ENCODE data around the gene EPAS1.

EPAS1 gene

DNA sequence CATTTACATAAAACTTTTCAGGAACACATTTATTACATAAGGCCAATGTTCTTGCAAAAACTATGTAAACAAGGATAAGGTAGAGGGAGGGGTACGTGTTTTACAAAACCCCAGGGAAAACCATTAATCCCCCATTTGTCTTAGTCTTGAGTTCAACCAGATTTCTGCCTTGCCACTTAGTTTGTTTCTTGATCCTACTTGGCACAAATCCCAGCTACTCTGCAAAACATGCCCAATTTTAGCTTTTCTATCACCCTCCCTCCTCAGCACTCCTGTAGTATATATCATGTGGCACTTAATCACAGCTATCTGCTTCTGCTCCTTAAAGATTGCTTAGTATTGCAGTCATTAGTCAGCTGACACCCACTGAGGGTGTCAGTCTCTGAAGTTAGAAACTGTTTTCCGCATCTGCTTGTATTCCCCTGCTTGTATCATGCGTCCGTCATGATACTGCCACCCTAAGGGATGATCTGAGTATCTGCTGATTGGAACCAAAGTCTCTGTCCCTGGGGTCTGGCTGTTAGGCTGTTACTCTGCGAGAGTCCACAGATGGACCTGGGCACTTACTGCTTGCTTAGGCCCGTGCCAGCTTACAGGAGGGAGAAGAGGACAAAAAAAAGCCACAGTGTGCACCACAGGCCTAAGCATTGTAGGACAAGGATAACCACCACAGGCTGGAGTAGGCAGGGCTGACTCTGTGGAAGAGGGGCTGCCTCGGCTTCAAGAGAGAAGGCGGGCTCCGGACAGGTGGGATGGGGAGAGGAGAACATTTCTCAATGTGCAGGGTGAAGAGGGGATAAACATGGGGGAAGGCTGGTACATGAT, 82.2 kb downstream of the EPAS1 start:
- DNase-seq (ENCODE audit: low spot score) = no peak

DNA sequence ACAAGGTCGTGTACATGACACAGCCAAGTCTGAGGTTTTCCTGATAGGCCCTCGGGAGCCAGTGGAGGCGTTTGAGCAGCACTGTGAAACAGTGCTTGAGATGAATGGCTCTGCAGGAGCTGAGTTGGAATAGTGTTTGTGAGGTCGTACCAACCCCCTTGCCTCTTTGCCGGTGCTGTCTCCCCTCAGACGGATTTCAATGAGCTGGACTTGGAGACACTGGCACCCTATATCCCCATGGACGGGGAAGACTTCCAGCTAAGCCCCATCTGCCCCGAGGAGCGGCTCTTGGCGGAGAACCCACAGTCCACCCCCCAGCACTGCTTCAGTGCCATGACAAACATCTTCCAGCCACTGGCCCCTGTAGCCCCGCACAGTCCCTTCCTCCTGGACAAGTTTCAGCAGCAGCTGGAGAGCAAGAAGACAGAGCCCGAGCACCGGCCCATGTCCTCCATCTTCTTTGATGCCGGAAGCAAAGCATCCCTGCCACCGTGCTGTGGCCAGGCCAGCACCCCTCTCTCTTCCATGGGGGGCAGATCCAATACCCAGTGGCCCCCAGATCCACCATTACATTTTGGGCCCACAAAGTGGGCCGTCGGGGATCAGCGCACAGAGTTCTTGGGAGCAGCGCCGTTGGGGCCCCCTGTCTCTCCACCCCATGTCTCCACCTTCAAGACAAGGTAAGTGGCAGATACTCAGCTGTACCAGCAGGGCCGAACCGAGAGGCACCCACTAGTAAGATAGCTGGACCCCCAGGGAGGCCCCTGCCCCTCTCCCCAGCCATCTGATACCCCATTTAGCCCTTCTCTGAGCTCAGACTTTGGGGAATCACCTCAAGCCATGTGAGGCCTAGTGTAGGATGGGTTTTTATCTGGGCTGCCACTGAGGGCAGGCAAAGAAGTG, 83.1 kb downstream of the EPAS1 start:
- TF ChIP-seq, protein P1, sequence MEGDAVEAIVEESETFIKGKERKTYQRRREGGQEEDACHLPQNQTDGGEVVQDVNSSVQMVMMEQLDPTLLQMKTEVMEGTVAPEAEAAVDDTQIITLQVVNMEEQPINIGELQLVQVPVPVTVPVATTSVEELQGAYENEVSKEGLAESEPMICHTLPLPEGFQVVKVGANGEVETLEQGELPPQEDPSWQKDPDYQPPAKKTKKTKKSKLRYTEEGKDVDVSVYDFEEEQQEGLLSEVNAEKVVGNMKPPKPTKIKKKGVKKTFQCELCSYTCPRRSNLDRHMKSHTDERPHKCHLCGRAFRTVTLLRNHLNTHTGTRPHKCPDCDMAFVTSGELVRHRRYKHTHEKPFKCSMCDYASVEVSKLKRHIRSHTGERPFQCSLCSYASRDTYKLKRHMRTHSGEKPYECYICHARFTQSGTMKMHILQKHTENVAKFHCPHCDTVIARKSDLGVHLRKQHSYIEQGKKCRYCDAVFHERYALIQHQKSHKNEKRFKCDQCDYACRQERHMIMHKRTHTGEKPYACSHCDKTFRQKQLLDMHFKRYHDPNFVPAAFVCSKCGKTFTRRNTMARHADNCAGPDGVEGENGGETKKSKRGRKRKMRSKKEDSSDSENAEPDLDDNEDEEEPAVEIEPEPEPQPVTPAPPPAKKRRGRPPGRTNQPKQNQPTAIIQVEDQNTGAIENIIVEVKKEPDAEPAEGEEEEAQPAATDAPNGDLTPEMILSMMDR (IDR thresholded peaks at IDR 0.05; ENCODE audit: extremely low read depth, missing control alignments) = no peak
- no peak for DNase-seq (ENCODE audit: low spot score)

More for the DNA sequence above, 82.2 kb downstream of the EPAS1 start:
- TF ChIP-seq, protein P1 (IDR thresholded peaks at IDR 0.05; ENCODE audit: extremely low read depth, missing control alignments) = no peak

DNA sequence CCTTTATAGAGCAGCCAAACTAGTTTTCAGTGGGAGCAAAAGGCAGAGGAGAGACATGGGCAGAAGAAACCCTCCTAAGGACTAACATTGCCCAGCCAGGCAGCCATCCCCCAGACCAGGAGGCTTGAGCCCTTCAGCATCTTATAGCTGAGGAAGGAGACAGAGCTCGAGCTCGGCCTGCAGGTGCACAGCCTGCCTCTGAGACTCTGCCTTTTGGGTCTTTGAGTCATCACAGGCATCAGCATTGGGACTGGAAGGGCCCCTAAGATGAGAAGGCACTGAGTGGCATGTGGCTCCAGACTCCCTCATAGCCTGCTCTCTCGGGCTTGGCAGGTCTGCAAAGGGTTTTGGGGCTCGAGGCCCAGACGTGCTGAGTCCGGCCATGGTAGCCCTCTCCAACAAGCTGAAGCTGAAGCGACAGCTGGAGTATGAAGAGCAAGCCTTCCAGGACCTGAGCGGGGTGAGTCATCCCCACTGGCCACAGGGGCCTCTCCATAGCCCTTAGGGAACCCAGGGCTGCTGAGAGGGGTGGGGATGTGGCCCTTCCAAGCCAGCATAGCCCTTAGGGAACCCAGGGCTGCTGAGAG, 84.1 kb downstream of the EPAS1 start:
- TF ChIP-seq, protein P1 (IDR thresholded peaks at IDR 0.05; ENCODE audit: extremely low read depth, missing control alignments) = no peak
- no peak for DNase-seq (ENCODE audit: low spot score)

DNA sequence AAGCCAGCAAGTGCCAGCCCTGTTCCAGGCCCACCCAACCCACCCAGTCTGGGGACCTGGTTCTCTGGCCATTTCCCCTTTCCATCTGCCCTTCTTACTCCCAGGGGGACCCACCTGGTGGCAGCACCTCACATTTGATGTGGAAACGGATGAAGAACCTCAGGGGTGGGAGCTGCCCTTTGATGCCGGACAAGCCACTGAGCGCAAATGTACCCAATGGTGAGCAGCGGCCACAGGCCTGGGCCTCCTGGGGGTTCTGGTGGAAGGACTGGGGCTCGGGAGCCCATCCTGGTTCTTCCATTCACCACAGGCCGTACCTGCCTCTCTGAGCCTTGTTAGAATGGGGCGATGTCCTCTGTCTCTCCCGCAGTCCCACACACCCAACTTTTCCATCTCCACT, 84.7 kb downstream of the EPAS1 start:
- TF ChIP-seq, protein P1 (IDR thresholded peaks at IDR 0.05; ENCODE audit: extremely low read depth, missing control alignments) = no peak

DNA sequence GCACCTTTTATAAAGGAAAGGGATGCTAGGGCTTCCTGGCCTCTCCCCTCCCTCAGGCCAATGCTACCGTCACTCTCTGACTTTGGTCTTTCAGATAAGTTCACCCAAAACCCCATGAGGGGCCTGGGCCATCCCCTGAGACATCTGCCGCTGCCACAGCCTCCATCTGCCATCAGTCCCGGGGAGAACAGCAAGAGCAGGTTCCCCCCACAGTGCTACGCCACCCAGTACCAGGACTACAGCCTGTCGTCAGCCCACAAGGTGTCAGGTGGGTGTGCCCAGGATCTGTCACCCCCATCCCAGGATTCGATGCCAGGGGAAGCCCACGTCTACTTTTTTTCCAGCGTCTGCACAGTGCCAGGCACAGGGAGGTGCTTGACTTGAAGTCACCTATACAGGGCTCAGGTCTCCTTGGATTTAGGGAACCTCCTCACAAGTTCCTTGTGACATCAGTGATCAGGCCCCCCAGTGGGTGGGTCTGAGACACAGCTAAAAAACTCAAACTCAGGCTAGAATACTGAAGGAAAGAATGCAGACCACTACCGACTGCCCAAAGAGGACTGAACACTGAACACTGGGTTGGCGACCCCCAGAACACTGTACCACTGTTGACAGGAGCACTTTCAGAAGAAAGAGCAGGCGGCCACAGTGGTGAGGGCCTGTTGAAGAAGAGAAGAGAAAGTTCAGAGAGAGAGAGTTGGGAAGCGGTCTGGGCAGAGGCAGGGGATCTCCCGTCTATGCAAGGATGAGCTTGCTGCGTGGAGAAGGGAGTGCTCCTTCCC, 85.3 kb downstream of the EPAS1 start:
- TF ChIP-seq, protein P1 (IDR thresholded peaks at IDR 0.05; ENCODE audit: extremely low read depth, missing control alignments) = no peak
- DNase-seq (ENCODE audit: low spot score) = no peak

More for the DNA sequence above, 84.7 kb downstream of the EPAS1 start:
- DNase-seq (ENCODE audit: low spot score) = no peak

DNA sequence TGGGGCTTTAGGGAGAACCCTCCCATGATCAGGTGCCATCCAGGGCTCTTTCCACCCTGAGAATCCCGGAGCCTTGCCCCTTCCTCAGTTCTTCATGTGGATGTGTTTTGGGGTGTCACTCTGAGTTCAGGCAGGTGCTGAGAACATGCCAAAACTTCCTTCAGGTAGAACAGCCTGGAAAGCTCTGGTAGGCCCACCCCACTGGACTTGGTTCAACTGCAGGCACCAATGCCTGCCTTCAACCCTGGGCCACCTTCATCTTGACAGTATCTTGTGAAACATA, 85.8 kb downstream of the EPAS1 start:
- no peak for DNase-seq (ENCODE audit: low spot score)

More for the DNA sequence above, 85.8 kb downstream of the EPAS1 start:
- TF ChIP-seq, protein P1 (IDR thresholded peaks at IDR 0.05; ENCODE audit: extremely low read depth, missing control alignments) = no peak
